Central memory CD4-positive, alpha-beta T cell (primary cell): ENCODE measurements around the gene RPS27.
"Not testable (repeated sequence)": the region's sequence is repeated elsewhere in the genome, so short reads cannot be mapped to it uniquely, and the experiment has no call there.

Source experiments
- DNase-seq: peaks from one replicate; pipeline ENCODE4 v3.0.0; 2022

Gene RPS27

GRCh38 chr1:153985941-153986761, 4.4 kb upstream of the RPS27 start, which contains the start of gene RAB13:
RAB13 (minus strand) TSS chr1:153986339; CDS start chr1:153986236, 103 bp downstream.
- no peak for DNase-seq

DNA sequence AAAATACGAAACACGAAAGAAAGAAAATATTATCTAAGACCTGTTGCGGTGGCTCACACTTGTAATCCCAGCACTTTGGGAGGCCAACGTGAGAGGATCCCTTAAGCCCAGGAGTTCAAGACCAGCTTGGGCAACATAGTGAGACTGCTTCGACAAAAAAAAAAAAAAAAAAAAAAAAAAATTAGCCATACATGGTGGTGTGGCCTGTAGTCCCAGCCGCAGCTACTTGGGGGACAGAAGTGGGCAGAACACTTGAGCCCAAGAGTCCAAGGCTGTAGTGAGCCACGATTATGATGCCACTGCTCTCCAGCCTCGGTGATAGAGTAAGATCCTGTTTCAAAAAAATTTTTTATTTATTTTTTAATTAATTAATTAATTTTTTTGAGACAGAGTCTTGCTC, 2.9 kb upstream of the RPS27 start:
- no peak for DNase-seq

GRCh38 chr1:153991151-153991630, 629 bp downstream of the RPS27 start:
- DNase-seq = no peak

DNA sequence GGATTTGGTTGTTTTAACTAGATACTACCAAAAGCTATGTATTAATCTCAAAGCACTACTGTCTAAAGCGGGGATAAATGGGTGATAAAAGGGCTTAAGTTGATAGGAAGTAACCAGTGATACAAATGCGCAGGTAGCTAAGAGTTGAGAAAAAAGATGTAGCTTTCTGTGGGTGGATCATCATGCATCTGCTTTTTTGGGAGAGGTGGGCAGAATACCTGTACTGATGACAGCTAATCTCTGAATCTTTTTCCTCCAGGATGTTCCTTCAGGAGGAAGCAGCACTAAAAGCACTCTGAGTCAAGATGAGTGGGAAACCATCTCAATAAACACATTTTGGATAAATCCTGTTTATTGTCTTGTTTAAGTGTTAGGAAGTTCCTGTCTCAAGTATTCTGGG, 1.2 kb downstream of the RPS27 start:
- DNase-seq = no peak

DNA sequence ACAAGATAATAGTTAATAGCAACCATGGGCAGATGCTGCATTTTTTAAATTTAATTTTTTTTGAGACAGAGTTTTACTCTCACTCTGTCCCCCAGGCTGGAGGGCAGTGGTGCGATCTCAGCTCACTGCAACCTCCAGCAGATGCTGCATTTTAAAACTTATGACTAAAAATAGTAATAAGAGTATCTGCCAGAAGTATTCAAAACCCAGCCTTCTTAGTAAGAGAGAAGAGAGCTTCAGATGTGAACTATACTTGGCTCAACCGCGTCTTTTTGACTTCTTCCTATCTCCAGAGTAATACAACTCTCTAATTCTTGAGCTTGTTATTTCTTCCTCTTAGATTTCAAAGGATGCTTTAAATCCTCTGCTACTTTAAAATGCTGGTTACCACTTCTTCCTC, 4.6 kb downstream of the RPS27 start:
- DNase-seq = no peak

GRCh38 chr1:153995640-153996039, 5.1 kb downstream of the RPS27 start:
- no peak for DNase-seq

- not testable (repeated sequence) for DNase-seq
Observed at GRCh38 chr1:153996882-153997281, 6.3 kb downstream of the RPS27 start.

DNA sequence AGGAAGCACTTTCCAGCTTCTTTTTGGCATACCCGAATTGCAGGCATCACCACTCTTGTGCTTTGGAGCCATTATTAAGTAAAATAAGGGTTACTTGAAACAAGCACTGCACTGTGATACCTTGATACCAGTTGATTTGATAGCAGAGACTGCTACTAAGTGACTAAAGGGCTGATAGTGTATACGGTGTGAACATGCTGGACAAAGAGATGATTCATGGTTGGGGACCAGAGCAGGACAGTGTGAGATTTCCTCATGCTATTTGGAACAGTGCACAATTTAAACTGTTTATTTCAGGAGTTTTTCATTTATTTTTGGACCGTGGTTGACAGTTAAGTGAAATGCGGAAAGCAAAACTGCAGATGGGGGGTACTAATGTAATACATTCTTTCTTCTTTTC, 9.9 kb downstream of the RPS27 start:
- no peak for DNase-seq

GRCh38 chr1:154006136-154006535, 15.6 kb downstream of the RPS27 start:
- no peak for DNase-seq

DNA sequence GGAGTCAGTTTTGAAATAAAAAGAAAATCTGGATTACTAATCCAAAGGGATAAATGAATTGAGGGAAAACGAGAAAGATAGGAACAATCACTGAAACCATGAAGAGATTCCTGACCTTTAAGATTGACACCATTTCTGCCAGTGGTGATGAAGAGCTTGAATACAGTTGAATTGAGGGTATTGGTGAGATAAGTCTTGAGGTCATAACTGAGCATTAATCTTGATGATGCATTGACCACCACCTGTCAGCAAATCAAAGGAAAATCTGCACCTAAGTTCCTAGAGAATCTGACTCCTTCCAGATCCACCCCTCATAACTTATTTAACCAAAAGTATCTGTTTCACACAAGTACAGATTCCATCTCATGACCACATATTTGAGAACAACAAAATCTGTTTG, 21.6 kb downstream of the RPS27 start:
- no peak for DNase-seq

GRCh38 chr1:154012543-154012942, 22.0 kb downstream of the RPS27 start:
- DNase-seq = not testable (repeated sequence)

DNA sequence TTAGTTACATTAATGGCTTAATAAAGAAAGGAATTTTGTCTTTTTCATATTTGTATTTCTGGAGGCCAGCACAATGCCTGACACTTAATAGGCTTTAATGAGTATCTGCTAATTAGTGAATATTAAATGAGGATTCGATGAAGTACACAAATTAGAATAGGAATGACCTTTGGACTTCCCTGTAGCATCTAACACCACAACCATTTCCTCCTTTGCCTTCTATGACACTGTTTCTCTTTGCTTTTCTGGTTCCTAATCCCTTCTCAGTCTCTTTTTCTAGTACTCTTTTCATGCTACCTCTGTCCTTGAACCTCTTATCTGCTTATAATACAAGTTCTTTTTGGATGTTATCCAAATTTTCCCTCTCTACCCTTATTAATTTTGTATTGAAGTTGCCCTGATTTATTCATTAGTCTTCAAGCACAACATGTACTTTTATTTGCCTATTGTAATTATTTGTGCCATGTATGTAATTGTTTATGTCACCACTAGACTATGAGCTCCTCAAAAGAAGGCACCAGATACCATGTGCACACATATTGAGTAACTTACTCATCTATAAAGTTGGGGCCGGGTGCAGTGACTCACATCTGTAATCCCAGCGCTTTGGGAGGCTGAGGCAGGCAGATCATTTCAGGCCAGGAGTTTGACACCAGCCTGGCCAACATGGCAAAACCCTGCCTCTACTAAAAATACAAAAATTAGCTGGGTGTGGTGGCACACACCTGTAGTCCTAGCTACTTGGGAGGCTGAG, 23.8 kb downstream of the RPS27 start:
- DNase-seq = no peak

GRCh38 chr1:154019269-154019668, 28.7 kb downstream of the RPS27 start:
- no peak for DNase-seq

DNA sequence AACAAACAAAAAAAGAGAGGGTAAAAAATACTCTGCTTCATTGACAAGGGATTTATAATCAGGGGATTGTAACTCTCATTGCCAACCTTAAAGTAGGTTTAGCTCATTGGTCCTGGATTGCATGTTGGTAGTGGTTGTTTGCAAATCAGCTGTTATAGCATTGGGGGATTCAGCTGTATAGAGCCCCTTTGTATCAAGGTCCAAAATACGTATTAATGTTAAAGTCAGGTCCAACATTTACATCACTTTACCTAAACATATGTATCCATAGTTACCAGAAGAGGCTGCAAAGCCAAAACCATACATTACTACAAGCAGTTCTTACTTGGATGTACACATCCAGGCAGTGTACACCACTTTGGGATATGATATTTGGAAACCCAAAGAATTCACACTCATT, 29.4 kb downstream of the RPS27 start:
- no peak for DNase-seq

DNA sequence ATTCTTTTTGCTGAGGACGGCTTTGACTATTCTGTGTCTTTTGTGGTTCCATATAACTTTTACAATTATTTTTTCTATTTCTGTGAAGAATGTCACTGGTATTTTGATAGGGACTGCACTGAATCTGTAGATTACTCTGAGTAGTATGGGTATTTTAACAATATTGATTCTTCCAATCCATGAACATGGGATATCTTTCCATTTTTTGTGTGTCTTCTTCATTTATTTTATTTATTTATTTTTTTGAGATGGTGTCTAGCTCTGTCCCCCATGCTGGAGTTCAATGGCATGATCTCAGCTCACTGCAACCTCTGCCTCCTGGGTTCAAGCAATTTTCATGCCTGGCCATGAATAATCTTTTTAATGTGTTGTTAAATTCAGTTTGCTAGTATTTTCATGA, 43.1 kb downstream of the RPS27 start:
- not testable (repeated sequence) for DNase-seq
